Measurements from ENCODE around the gene MOG.
A peak's percentile ranks its signal among the peaks of the same experiment; 100 is the strongest.

Gene MOG

GRCh38 chr6:29641430-29642148 is 15.3 kb upstream of the MOG start:
- H3K27ac ChIP-seq: no peak overlapping the region
- TF ChIP-seq ZFX (IDR thresholded peaks at IDR 0.05; ENCODE audit: borderline replicate concordance) (no peak), CTCF (IDR thresholded peaks at IDR 0.05) (no peak)

- H3K27ac ChIP-seq: no peak overlapping the region
- TF ChIP-seq CTCF (IDR thresholded peaks at IDR 0.05): peak; percentile 65
- TF ChIP-seq ZFX (IDR thresholded peaks at IDR 0.05; ENCODE audit: borderline replicate concordance): no peak
Observed at GRCh38 chr6:29647927-29648642, 8.8 kb upstream of the MOG start.

- H3K27ac ChIP-seq: no peak overlapping the region
- TF ChIP-seq CTCF (IDR thresholded peaks at IDR 0.05) (peak; percentile 94), ZFX (IDR thresholded peaks at IDR 0.05; ENCODE audit: borderline replicate concordance) (no peak)
Observed at GRCh38 chr6:29649701-29650673, 6.9 kb upstream of the MOG start.

GRCh38 chr6:29651413-29652197 is 5.3 kb upstream of the MOG start:
- TF ChIP-seq ZFX (IDR thresholded peaks at IDR 0.05; ENCODE audit: borderline replicate concordance) (no peak), CTCF (IDR thresholded peaks at IDR 0.05) (peak; percentile 81)
- H3K27ac ChIP-seq: no peak overlapping the region

GRCh38 chr6:29652198-29652584 is 4.7 kb upstream of the MOG start:
- no peak overlapping the region for H3K27ac ChIP-seq
- TF ChIP-seq CTCF (IDR thresholded peaks at IDR 0.05) (no peak), ZFX (IDR thresholded peaks at IDR 0.05; ENCODE audit: borderline replicate concordance) (no peak)

GRCh38 chr6:29653452-29654038 is 3.3 kb upstream of the MOG start:
- no peak for TF ChIP-seq ZFX (IDR thresholded peaks at IDR 0.05; ENCODE audit: borderline replicate concordance)
- TF ChIP-seq CTCF (IDR thresholded peaks at IDR 0.05): peak; percentile 94

More at GRCh38 chr6:29653452-29654038, 3.3 kb upstream of the MOG start:
- no peak overlapping the region for H3K27ac ChIP-seq

All from 22Rv1 (cell line).